Measurements from ENCODE around the gene ME1. TPM values are rescaled to one million over a fixed set of nuclear protein-coding genes. Genes with fewer than 3 reads are reported as not detected.

Gene ME1
- total and polyA plus RNA-seq, 2 experiments from 2014 or later = 19.0 to 19.7 TPM

GRCh38 chr6:83433177-83433576 is 2.3 kb upstream of the ME1 start:
- no peak overlapping the region for H2AFZ ChIP-seq
- peaks cover 10% of the 10 kb centered on the region for H3K4me1 ChIP-seq (ENCODE audit: insufficient read depth)
- no peak overlapping the region for H3K4me2 ChIP-seq
- H3K79me2 ChIP-seq = peaks cover 21% of the 10 kb centered on the region
- no peak overlapping the region for H3K27ac ChIP-seq
- H4K20me1 ChIP-seq (ENCODE audit: insufficient read depth, poor library complexity, severe bottlenecking) = no peaks in the 10 kb centered on the region
- H3K27me3 ChIP-seq = no peaks in the 10 kb centered on the region
- no peak for DNase-seq (ENCODE audit: low spot score)
- no peaks in the 10 kb centered on the region for H3K9me2 ChIP-seq (replicated peaks; ENCODE audit: insufficient read depth)
- TF ChIP-seq CTCF (IDR thresholded peaks at IDR 0.05; ENCODE audit: poor library complexity) (no peak), EZH2phosphoT487 (IDR thresholded peaks at IDR 0.05; ENCODE audit: low read depth, severe bottlenecking, unreplicated experiment) (no peak), EZH2 (IDR thresholded peaks at IDR 0.05; ENCODE audit: borderline replicate concordance) (no peak)
- H3K36me3 ChIP-seq (replicated peaks; ENCODE audit: insufficient read depth, low read depth) = no peaks in the 10 kb centered on the region
- H3K4me3 ChIP-seq = no peak overlapping the region
- H3K9me3 ChIP-seq (ENCODE audit: low read depth) = no peaks in the 10 kb centered on the region

- Histone ChIP-seq H3K27ac (peak overlapping the region; percentile 42), H3K9me2 (replicated peaks; ENCODE audit: insufficient read depth) (no peaks in the 10 kb centered on the region), H3K4me1 (ENCODE audit: insufficient read depth) (peaks cover 10% of the 10 kb centered on the region), H3K36me3 (replicated peaks; ENCODE audit: insufficient read depth, low read depth) (no peaks in the 10 kb centered on the region), H3K9me3 (ENCODE audit: low read depth) (no peaks in the 10 kb centered on the region), H2AFZ (no peak overlapping the region), H3K79me2 (peaks cover 26% of the 10 kb centered on the region), H3K4me2 (peak overlapping the region; percentile 96), H3K27me3 (no peaks in the 10 kb centered on the region), H4K20me1 (ENCODE audit: insufficient read depth, poor library complexity, severe bottlenecking) (no peaks in the 10 kb centered on the region), H3K4me3 (no peak overlapping the region)
- WGBS (ENCODE audit: low lambda C conversion rate, missing lambda C conversion rate) = 89% methylated on average over 2 of the region's 2 CpGs
- no peak for DNase-seq (ENCODE audit: low spot score)
- TF ChIP-seq CTCF (IDR thresholded peaks at IDR 0.05; ENCODE audit: poor library complexity) (no peak), EZH2 (IDR thresholded peaks at IDR 0.05; ENCODE audit: borderline replicate concordance) (no peak), EZH2phosphoT487 (IDR thresholded peaks at IDR 0.05; ENCODE audit: low read depth, severe bottlenecking, unreplicated experiment) (no peak)
These were observed 1.8 kb upstream of the ME1 start for GRCh38 chr6:83432636-83433035.

- TF ChIP-seq EZH2phosphoT487 (IDR thresholded peaks at IDR 0.05; ENCODE audit: low read depth, severe bottlenecking, unreplicated experiment) = no peak
- no peak for TF ChIP-seq CTCF (IDR thresholded peaks at IDR 0.05; ENCODE audit: poor library complexity)
- no peak for TF ChIP-seq EZH2 (IDR thresholded peaks at IDR 0.05; ENCODE audit: borderline replicate concordance)
- peak overlapping the region; percentile 78 for H3K4me3 ChIP-seq
- peaks cover 36% of the 10 kb centered on the region for H3K79me2 ChIP-seq
- no peaks in the 10 kb centered on the region for H3K27me3 ChIP-seq
- peaks cover 10% of the 10 kb centered on the region for H3K4me1 ChIP-seq (ENCODE audit: insufficient read depth)
- H3K36me3 ChIP-seq (replicated peaks; ENCODE audit: insufficient read depth, low read depth) = no peaks in the 10 kb centered on the region
- peak overlapping the region; percentile 91 for H3K27ac ChIP-seq
- no peaks in the 10 kb centered on the region for H3K9me2 ChIP-seq (replicated peaks; ENCODE audit: insufficient read depth)
- H4K20me1 ChIP-seq (ENCODE audit: insufficient read depth, poor library complexity, severe bottlenecking) = no peaks in the 10 kb centered on the region
- peak overlapping the region; percentile 93 for H2AFZ ChIP-seq
- H3K4me2 ChIP-seq = peak overlapping the region; percentile 96
- H3K9me3 ChIP-seq (ENCODE audit: low read depth) = no peaks in the 10 kb centered on the region
- WGBS (ENCODE audit: low lambda C conversion rate, missing lambda C conversion rate) = 71% methylated on average over 19 of the region's 19 CpGs
- DNase-seq (ENCODE audit: low spot score) = peak; percentile 57
These were observed 799 bp upstream of the ME1 start for GRCh38 chr6:83431545-83432155.
